Left forelimb (tissue), 1 donor: ENCODE results near the gene B4GALNT4.

ENCODE experiments used
- DNase-seq: peaks from one replicate; pipeline ENCODE4 v3.0.0-alpha.2; 2018; ENCODE audit warnings: low spot score

Gene B4GALNT4

DNA sequence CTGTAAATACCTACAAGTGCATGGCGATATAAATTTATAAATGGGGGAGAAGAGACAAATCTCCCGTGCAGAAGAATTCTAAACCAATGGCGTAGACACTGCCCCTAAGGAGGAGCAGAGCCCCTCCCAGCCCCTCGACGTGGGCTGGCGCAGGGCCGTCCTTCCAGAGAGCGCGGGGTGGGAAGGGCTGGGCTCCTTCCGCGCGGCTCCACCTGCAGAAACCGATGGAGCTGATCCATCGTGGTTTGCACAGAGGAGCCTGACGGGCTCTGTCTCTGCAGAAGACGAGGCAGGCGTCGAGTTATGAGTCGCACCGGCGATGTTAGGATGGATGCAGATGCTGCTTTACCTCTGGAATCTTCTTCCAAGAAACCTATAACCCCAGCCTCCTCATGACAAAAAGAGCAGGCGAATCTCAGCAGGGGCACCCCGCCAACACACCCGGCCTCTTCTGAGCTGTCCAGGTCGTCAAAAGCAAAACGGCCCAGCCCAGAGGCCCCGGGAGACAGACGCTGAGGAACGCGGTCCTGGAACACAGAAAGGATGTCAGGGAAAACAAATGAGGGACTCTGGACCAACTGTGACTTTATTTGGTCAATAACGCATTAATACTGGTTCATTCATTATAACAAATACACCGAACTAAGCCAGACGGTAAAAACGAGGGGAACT, 11.0 kb upstream of the B4GALNT4 start:
- DNase-seq: peak; percentile 64

DNA sequence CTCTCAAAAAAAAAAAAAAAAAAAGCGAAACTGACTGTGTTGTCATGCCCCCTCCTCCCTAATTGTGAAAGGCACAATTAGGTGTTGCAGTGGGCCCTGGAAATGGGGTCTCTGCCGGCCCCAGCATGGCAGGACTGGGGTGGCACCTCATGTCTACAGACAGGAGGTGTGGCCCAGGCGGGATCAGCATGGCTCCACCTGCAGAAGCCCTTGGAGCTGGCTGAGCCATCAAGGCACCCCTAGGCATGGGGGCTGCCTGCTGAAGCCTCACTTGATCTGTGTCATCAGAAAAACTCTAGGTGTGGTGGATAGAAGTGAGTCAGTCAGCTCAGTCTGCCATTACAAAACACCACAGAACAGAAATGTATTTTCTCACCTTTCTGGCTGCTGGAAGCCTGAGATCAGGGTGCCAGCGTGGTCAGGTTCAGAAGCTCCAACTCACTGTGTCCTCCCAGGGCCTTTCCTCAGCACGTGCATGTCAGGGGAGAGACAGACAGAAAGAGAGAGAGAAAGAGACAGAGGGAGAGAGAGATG, 10.1 kb upstream of the B4GALNT4 start:
- peak; percentile 46 for DNase-seq

DNA sequence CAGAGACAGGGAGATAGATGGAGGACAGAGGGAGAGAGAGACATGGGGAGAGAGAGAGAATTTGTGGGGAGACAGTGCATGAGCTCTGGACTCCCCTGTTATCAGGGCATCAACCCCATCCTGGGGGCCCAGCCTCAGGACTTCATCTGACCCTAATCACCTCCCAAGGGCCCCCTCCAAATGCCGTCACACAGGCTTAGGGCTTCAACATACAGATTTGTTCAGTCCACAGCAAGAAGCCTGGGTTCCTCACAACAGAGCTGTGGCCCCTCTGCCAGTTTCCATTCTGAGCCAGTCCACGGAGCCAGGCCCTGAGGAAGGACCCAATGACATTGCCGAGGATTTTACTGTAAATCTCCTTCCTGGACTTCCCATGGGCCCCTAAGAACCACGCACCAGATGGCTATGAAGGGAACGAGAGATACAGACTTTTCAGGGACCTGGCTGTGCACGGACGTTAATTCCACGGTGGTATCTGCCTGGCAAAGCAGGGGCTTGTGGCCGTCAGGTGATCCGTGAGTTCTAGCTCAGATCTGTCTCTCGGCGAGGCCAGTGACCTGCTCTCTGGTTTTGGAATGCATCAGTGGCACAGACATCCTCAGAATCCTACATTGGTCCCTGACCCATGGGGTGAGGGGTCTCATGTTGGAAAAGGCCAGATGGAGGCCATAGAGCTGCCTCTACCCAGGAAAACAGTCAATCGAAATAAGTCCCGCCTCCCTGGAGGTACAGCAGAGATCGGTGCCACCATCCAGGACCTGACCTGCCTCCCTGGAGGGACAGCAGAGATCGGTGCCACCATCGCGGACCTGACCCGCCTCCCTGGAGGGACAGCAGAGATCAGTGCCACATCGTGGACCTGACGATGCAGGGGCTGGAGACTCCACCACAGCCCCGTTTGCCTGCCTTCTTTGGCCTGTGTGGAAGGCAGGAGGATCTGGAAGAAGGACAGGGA, 8.7 kb upstream of the B4GALNT4 start:
- peak; percentile 70 for DNase-seq

- peak; percentile 61 for DNase-seq
Observed at GRCh38 chr11:362642-363442, 6.5 kb upstream of the B4GALNT4 start.

- peak; percentile 60 for DNase-seq
Observed at GRCh38 chr11:363443-363805, 5.9 kb upstream of the B4GALNT4 start.

- peak; percentile 55 for DNase-seq
Observed at GRCh38 chr11:363948-364761, 5.1 kb upstream of the B4GALNT4 start.

DNA sequence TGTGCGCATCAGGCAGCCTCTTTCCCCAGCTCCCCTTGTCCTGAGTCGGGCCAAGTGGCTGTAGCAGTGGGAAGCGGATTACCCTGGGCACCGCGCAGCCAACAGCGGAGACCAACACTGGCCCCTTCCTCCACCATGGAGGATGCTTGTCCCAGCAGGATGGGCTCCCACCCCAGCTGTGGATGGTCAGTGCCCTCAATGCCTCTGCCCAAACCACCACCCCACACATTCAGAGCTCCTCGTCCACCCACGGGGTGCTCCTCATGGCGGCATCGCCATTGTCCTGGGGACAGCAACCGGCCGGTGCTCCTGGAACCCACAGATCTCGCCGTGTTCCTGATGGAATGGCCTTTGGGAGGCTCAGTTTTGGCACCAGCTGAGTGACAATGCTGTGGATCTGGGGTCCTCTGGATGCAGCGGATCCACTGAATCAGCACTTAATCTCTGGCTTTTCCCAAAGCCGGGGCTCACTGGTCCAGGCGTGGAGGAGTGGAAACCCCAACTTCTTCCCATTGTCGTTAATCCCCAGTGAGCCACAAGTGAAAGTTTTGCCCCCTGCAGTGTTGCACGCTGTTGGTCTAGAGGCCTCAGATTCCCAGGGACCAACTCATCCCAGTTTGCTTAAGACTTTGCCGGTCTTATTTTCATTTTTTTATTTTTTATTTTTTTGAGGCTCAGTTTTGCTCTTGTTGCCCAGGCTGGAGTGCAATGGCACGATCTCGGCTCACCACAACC, 4.1 kb upstream of the B4GALNT4 start:
- DNase-seq: no peak

- DNase-seq: no peak
Observed at GRCh38 chr11:365831-366230, 3.5 kb upstream of the B4GALNT4 start.

DNA sequence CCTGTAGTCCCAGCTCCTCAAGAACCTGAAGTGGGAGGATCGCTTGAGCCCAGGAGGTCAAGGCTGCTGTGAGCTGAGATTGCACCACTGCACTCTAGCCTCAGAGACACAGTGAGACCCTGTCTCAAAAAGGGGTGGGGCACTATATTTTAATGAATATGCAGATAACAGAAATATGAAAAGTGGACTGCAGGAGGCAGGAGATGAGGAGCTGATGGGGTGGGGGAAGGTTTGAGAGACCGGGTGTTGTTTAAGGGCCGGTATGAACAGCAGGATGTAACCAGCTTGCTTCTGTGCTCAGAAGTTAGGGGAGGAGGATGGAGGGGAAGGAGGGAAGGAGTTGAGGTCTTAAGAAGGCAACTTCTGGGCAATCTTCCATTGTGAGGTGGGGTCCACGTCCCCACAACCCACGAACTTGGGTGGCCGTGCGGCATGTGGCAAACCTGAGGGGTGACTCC, 1.3 kb upstream of the B4GALNT4 start:
- no peak for DNase-seq

- no peak for DNase-seq
Observed at GRCh38 chr11:368414-369335, 624 bp upstream of the B4GALNT4 start.

- DNase-seq: no peak
Observed at GRCh38 chr11:370070-370941, 1.0 kb downstream of the B4GALNT4 start.

- no peak for DNase-seq
Observed at GRCh38 chr11:371051-371450, 1.8 kb downstream of the B4GALNT4 start.

- no peak for DNase-seq
Observed at GRCh38 chr11:371716-372590, 2.7 kb downstream of the B4GALNT4 start.

- DNase-seq: no peak
Observed at GRCh38 chr11:372809-373715, 3.8 kb downstream of the B4GALNT4 start.

- no peak for DNase-seq
Observed at GRCh38 chr11:373716-374551, 4.6 kb downstream of the B4GALNT4 start.
